Testis (tissue), 2 donors: ENCODE measurements around the gene SPIRE1.

Experiments used
- CTCF ChIP-seq, 3 experiments: fragments of 450-650 bp in 2 of 3; fragments of 200-600 bp in 1 of 3; sonication (generic) in 1 of 3; IDR thresholded peaks; one replicate each; pipeline ENCODE4 v1.5.1; 2016 to 2019; ENCODE audit warnings: antibody characterized with exemption in 3 of 3, mild to moderate bottlenecking in 2 of 3, moderate library complexity in 1 of 3
- POLR2A ChIP-seq: fragments of 450-650 bp; IDR thresholded peaks from one replicate; pipeline ENCODE4 v1.6.1; 2017; ENCODE audit warnings: antibody characterized with exemption, mild to moderate bottlenecking, moderate library complexity

DNA sequence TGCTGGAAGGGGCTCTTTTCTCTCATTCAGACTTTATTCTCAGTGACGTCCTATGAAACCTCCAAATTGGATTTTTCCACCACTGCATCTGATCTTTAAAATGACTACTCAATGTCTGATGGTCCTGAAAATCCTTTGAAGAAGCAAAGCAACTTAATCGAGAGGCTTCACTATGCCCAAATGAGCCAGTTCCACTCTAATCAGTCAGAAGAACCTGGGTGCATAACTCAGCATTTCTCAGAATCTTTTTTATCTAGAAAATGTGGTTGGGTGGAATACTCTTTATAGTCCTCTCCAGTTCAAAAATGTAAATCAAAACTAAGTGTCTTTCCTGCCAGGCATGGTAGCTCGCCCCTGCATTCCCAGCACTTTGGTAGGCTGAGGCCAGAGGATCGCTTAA lies 189.5 kb downstream of the SPIRE1 start:
- TF ChIP-seq POLR2A: no peak
- no peak for TF ChIP-seq CTCF (IDR thresholded peaks at IDR 0.05)
